ENCODE measurements around the gene HDAC6. TPM values are rescaled to one million over a fixed set of nuclear protein-coding genes. Genes with fewer than 3 reads are reported as not detected.
"Not testable (repeated sequence)": the region's sequence is repeated elsewhere in the genome, so short reads cannot be mapped to it uniquely, and the experiment has no call there.

Gene HDAC6
- total RNA-seq, 1 donor from 2014 or later: 58.6 TPM

DNA sequence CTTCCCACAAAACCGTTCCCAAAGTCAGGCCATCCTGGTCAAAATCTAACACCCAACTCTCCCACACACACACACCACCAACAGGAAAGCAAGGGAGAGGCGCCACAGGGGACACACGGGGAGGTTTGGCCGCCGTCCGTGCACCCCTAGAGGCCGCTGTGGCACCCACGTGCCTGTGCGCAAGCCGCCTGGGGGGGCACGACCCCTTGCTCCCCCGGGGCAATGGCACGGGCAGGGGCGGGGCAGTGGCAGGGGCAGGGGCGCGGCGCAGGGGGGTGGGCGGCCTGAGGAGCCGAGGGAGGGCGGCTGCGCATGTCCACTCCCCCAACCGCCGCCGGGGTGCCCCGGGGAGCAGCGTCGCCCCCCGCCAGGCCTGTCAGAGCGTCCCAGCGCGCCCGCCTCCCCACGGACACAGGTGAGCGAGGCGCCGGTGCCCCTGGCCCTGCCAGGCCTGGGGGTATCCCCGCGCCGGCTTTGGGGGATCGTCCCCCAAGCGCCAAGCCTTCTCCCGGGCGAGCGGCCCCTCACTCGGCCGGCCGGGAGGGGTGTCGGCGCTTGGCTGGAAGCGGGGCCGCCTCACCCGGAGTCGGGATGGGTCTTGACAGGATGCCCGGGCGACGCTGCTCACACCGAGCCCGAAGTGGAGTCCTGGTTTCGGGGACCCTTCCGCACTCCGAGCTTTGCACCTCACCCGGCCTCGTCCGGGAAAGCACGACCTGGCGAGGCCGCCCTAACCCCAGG lies 24.4 kb downstream of the HDAC6 start, which contains the start of gene ERAS:
Gene ERAS (plus strand): TSS at position 379 of the 741 bp plus-strand sequence. CDS start 2,611 bp downstream, outside the sequence.
- no peak for DNase-seq

- no peak for DNase-seq
These were observed 25.2 kb downstream of the HDAC6 start for GRCh38 chrX:48826876-48827653.

DNA sequence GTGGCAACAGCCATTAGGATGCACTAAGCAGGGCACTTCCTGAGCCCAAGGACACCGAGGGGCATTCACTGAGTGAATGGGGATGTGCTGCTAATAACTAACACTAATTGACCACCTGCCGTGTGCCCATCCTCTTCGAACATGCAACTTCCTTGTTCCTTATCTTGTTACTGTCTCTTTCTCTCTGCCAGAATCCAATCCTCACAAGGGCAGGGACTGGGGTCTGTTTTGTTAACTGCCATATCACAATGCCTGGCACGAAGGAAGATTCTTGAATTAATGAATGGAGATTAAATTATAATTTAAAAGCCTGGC lies 25.7 kb downstream of the HDAC6 start:
- DNase-seq: no peak

DNA sequence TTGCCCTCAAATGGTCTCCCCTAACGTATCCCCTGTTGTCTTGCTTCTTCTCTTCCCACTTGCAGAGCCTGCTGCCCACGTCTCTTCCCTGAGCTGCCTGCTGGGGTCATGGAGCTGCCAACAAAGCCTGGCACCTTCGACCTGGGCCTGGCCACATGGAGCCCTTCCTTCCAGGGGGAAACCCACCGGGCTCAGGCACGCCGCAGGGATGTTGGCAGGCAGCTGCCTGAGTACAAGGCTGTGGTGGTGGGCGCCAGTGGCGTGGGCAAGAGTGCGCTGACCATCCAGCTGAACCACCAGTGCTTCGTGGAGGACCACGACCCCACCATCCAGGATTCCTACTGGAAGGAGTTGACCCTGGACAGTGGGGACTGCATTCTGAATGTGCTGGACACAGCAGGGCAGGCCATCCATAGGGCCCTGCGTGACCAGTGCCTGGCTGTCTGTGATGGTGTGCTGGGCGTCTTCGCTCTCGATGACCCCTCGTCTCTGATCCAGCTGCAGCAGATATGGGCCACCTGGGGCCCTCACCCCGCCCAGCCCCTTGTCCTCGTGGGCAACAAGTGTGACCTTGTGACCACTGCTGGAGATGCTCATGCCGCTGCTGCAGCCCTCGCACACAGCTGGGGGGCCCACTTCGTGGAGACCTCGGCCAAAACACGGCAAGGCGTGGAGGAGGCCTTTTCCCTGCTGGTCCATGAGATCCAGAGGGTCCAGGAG lies 27.3 kb downstream of the HDAC6 start:
- no peak for DNase-seq

GRCh38 chrX:48831136-48831908 lies 29.5 kb downstream of the HDAC6 start:
- DNase-seq: no peak

DNA sequence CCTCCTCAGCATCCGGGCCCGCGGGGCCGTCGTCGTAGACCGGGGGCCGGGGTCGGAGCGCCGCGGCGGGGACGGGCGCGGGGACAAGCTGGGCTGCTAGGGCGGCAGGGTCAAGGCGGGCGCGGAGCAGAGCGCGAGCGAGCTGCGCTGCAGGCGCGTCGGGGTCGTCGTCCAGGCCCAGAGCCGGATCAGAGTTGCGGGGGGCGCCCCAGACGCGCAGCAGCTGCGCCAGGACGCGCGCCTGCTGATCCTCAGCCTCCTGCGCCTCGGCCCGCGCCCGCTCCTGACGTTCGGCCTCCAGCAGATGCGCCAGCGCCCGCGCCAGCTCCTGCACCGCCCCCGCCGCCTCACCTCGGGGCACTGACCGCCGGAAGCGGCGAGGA lies 30.0 kb downstream of the HDAC6 start:
- DNase-seq: no peak

GRCh38 chrX:48833542-48834138 lies 31.8 kb downstream of the HDAC6 start:
- DNase-seq: no peak

DNA sequence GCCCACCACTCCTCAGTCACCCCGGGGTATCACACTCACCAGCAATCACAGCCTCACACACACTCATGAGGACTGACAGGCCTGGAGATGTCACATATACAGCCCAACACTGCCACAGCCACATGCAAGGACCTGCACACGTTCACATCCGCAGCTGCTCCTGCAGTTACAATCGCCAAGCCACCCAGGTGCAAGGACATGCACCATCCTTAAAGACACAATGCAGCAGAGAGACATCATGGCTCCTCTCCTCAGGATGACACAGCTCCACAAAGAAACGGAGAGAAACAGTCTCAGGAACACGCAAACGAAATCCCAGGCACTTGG lies 32.5 kb downstream of the HDAC6 start:
- DNase-seq: no peak

- DNase-seq: no peak
These were observed 33.9 kb downstream of the HDAC6 start, which contains the start of gene PCSK1N for GRCh38 chrX:48835524-48836329. Gene PCSK1N, minus strand, starts transcription at chrX:48835610. Its CDS starts 78 bp downstream, at chrX:48835532.

DNA sequence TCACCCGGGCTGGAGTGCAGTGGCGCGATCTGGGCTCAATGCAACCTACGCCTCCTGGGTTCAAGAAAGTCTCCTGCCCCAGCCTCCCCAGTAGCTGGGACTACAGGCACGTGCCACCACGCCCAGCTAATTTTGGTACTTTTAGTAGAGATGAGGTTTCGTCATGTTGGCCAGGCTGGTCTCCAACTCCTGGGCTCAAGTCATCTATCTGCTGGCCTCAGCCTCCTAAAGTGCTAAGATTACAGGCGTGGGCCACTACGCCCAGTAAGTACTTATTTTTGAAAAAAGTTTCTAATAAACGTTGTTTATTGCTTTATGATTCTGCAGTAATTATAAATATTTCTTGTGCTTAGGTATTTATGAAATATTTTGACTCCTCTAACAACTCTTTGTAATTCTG lies 37.8 kb downstream of the HDAC6 start:
- DNase-seq: no peak

DNA sequence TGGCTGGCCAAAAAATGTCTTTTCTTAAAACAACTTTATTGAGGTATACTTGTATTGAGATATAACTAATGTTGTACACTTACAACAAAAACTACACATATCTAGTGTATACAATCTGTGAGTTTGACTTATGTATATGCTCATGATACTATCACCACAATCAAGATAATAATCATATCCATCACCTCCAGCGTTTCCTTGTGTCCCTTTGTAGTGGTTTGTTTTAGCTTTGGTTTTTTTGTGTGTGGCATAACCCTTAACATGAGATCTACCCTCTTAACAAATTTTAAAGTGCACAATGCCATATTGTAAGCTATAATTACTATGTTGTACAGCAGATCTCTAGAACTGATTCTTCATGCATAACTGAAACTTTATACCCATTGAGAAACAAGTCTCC lies 47.0 kb downstream of the HDAC6 start:
- no peak for DNase-seq

DNA sequence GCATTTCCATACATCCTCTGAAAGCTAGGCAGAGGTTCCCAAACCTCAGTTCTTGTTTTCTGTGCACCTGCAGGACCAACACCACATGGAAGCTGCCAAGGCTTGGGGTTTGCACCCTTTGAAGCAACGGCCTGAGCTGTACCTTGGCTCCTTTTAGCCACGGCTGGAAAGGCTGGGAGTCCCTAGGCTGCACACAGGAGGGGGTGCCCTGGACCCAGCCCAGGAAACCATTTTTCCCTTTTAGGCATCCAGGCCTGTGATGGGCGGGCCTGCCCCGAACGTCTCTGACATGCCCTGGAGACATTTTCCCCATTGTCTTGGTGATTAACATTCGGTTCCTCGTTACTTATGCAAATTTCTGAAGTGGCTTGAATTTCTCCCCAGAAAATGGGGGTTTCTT lies 51.0 kb downstream of the HDAC6 start:
- DNase-seq: no peak

DNA sequence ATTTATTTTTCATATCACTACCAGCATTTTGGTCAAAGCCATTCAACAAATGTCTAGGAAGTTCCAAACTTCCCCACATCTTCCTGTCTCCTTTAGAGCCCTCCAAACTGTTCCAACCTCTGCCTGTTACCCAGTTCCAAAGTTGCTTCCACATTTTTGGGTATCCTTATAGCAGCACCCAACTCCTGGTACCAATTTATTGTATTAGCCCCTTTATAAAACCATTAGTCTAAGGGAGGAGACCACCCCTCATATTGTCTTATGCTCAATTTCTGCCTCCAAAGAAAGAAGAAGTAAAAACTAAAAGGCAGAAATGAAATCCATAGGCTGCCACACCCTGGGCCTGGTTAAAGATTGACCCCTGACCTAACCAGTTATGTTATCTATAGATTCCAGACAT lies 51.6 kb downstream of the HDAC6 start:
- not testable (repeated sequence) for DNase-seq

GRCh38 chrX:48854121-48854804 lies 52.4 kb downstream of the HDAC6 start:
- not testable (repeated sequence) for DNase-seq

DNA sequence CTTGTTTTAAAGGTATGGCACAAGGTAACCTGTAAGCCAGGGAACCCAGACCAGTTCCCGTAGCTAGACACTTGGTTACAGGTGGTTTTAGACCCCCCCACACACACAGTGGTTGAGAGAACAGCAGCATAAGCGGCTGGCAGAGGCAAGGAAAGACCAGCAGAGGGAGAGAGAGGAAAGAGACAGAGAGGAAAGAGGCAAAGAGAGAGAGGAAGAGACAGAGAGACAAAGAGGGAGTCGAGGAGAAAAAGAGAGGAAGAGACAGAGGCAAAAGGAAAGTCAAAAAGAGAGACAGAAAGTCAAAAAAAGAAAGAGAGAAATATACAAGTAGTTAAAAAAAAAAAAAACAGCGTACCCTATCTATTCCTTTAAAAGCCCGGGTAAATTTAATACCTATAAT lies 53.0 kb downstream of the HDAC6 start:
- no peak for DNase-seq

GRCh38 chrX:48864210-48864609 lies 62.3 kb downstream of the HDAC6 start:
- no peak for DNase-seq

DNA sequence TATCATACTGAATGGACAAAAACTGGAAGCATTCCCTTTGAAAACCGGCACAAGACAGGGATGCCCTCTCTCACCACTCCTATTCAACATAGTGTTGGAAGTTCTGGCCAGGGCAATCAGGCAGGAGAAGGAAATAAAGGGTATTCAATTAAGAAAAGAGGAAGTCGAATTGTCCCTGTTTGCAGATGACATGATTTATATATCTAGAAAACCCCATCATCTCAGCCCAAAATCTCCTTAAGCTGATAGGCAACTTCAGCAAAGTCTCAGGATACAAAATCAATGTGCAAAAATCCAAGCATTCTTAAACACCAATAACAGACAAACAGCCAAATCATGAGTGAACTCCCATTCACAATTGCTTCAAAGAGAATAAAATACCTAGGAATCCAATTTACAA lies 70.2 kb downstream of the HDAC6 start:
- not testable (repeated sequence) for DNase-seq
